ENCODE results near the gene LSM5. TPM values are rescaled to one million over a fixed set of nuclear protein-coding genes. Genes with fewer than 3 reads are reported as not detected.
"Not testable (repeated sequence)": the region's sequence is repeated elsewhere in the genome, so short reads cannot be mapped to it uniquely, and the experiment has no call there.

The LSM5 gene
- total RNA-seq, 1 experiment from 2014 or later, result 81.0 TPM

DNA sequence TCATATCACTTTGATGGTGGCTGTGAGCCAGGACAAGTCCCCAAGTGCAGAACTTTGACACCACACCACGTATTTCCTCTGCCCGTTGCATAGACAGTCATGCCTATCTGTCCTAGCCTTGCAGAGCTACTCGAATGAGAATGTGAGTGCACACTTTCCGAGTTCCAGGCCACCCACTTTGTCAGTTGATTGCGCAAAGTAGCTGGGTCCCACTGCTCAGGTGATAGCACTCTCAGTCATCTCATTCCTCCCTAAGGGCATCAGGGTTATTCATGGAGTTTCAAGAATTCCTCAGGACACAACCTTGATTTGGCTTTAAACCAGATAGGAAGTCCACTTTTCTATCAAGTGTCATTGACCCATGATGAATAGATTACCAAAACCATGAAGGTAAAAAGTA is 19.3 kb downstream of the LSM5 start:
- no peak for DNase-seq (ENCODE audit: low read depth, low spot score)
- intact Hi-C loops (cut with micrococcal nuclease), result no loop called here

DNA sequence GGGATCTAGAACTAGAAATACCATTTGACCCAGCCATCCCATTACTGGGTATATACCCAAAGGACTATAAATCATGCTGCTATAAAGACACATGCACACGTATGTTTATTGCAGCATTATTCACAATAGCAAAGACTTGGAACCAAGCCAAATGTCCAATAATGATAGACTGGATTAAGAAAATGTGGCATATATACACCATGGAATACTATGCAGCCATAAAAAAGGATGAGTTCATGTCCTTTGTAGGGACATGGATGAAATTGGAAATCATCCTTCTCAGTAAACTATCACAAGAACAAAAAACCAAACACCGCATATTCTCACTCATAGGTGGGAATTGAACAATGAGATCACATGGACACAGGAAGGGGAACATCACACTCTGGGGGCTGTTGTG is 20.2 kb downstream of the LSM5 start:
- H3K4me2 ChIP-seq (ENCODE audit: low read length); DNase-seq (ENCODE audit: low read depth, low spot score); H4K20me1 ChIP-seq (ENCODE audit: insufficient read depth); H3K4me3 ChIP-seq (replicated peaks in 1 of 2; ENCODE audit: low read depth in 1 of 2, low read length in 2 of 2); H3K27me3 ChIP-seq (ENCODE audit: insufficient read depth, low read length); BruUV-seq (replicated peaks); H3K36me3 ChIP-seq (ENCODE audit: control insufficient read depth in 1 of 2, insufficient read depth in 2 of 2, low read length in 2 of 2); H3K4me1 ChIP-seq (ENCODE audit: control insufficient read depth in 1 of 2, insufficient read depth in 2 of 2, low read length in 2 of 2); H3K9me2 ChIP-seq (ENCODE audit: insufficient read depth); POLR2A ChIA-PET; intact Hi-C loops (cut with micrococcal nuclease); H2AFZ ChIP-seq (ENCODE audit: low read depth, low read length, poor library complexity, severe bottlenecking); RAD21 ChIA-PET (ENCODE audit: low non-redundant PET in 1 of 2, low total read pairs in 2 of 2, uncharacterized antibody in 2 of 2, unreplicated experiment in 2 of 2); H3K9me3 ChIP-seq (ENCODE audit: control insufficient read depth in 1 of 2, insufficient read depth in 1 of 2, low read depth in 1 of 2, low read length in 2 of 2); H3K9ac ChIP-seq (ENCODE audit: low read length); H3K79me2 ChIP-seq (ENCODE audit: insufficient read depth, low read length); ATAC-seq; CTCF ChIA-PET; H3K27ac ChIP-seq (ENCODE audit: low read depth, low read length): not testable (repeated sequence)

More for the DNA sequence above, 19.3 kb downstream of the LSM5 start:
- ChIA-PET RAD21 (ENCODE audit: low non-redundant PET in 1 of 2, low total read pairs in 2 of 2, uncharacterized antibody in 2 of 2, unreplicated experiment in 2 of 2) (no interaction called here), CTCF (no interaction called here), POLR2A (no interaction called here)
- Histone ChIP-seq H3K4me3 (replicated peaks in 1 of 2; ENCODE audit: low read depth in 1 of 2, low read length in 2 of 2) (no peak overlapping the region), H3K4me1 (ENCODE audit: control insufficient read depth in 1 of 2, insufficient read depth in 2 of 2, low read length in 2 of 2) (no peaks in the 10 kb centered on the region), H3K27me3 (ENCODE audit: insufficient read depth, low read length) (no peaks in the 10 kb centered on the region), H3K4me2 (ENCODE audit: low read length) (no peak overlapping the region), H2AFZ (ENCODE audit: low read depth, low read length, poor library complexity, severe bottlenecking) (no peak overlapping the region), H3K9me3 (ENCODE audit: control insufficient read depth in 1 of 2, insufficient read depth in 1 of 2, low read depth in 1 of 2, low read length in 2 of 2) (no peaks in the 10 kb centered on the region), H3K9ac (ENCODE audit: low read length) (no peak overlapping the region), H3K36me3 (ENCODE audit: control insufficient read depth in 1 of 2, insufficient read depth in 2 of 2, low read length in 2 of 2) (no peaks in the 10 kb centered on the region), H3K79me2 (ENCODE audit: insufficient read depth, low read length) (no peaks in the 10 kb centered on the region), H3K27ac (ENCODE audit: low read depth, low read length) (no peak overlapping the region), H3K9me2 (ENCODE audit: insufficient read depth) (no peaks in the 10 kb centered on the region), H4K20me1 (ENCODE audit: insufficient read depth) (no peaks in the 10 kb centered on the region)
- TF ChIP-seq YY1 (IDR thresholded peaks at IDR 0.05; ENCODE audit: extremely low read depth, insufficient replicate concordance, low read depth, low read length), result no peak
- TF ChIP-seq RAD21 (IDR thresholded peaks at IDR 0.05; ENCODE audit: low read depth), result no peak
- TF ChIP-seq JUND (IDR thresholded peaks at IDR 0.05), result no peak
- no peak for TF ChIP-seq SP1 (IDR thresholded peaks at IDR 0.05; ENCODE audit: low read depth)
- TF ChIP-seq FOSL1 (IDR thresholded peaks at IDR 0.05; ENCODE audit: low read depth), result no peak
- TF ChIP-seq POLR2A (IDR thresholded peaks at IDR 0.05; ENCODE audit: borderline replicate concordance, extremely low read depth, insufficient read depth, insufficient read length), result no peak
- TF ChIP-seq, protein P1, sequence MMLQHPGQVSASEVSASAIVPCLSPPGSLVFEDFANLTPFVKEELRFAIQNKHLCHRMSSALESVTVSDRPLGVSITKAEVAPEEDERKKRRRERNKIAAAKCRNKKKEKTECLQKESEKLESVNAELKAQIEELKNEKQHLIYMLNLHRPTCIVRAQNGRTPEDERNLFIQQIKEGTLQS (IDR thresholded peaks at IDR 0.05), result no peak
- TF ChIP-seq CBX3 (IDR thresholded peaks at IDR 0.05; ENCODE audit: low read depth), result no peak
- TF ChIP-seq, protein P2, sequence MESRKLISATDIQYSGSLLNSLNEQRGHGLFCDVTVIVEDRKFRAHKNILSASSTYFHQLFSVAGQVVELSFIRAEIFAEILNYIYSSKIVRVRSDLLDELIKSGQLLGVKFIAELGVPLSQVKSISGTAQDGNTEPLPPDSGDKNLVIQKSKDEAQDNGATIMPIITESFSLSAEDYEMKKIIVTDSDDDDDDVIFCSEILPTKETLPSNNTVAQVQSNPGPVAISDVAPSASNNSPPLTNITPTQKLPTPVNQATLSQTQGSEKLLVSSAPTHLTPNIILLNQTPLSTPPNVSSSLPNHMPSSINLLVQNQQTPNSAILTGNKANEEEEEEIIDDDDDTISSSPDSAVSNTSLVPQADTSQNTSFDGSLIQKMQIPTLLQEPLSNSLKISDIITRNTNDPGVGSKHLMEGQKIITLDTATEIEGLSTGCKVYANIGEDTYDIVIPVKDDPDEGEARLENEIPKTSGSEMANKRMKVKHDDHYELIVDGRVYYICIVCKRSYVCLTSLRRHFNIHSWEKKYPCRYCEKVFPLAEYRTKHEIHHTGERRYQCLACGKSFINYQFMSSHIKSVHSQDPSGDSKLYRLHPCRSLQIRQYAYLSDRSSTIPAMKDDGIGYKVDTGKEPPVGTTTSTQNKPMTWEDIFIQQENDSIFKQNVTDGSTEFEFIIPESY (IDR thresholded peaks at IDR 0.05; ENCODE audit: extremely low read depth, insufficient replicate concordance, low read length), result no peak
- ATAC-seq, result no peak
- no TSS peak for BruUV-seq (replicated peaks)

DNA sequence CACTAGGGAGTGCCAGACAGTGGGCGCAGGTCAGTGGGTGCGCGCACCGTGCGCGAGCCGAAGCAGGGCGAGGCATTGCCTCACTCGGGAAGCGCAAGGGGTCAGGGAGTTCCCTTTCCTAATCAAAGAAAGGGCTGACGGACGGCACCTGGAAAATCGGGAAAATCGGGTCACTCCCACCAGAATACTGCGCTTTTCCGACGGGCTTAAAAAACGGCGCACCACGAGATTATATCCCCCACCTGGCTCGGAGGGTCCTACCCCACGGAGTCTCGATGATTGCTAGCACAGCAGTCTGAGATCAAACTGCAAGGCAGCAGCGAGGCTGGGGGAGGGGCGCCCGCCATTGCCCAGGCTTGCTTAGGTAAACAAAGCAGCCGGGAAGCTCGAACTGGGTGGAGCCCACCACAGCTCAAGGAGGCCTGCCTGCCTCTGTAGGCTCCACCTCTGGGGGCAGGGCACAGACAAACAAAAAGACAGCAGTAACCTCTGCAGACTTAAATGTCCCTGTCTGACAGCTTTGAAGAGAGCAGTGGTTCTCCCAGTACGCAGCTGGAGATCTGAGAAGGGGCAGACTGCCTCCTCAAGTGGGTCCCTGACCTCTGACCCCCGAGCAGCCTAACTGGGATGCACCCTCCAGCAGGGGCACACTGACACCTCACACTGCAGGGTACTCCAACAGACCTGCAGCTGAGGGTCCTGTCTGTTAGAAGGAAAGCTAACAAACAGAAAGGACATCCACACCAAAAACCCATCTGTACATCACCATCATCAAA is 25.4 kb downstream of the LSM5 start:
- H2AFZ ChIP-seq (ENCODE audit: low read depth, low read length, poor library complexity, severe bottlenecking); H3K79me2 ChIP-seq (ENCODE audit: insufficient read depth, low read length); intact Hi-C loops (cut with micrococcal nuclease); DNase-seq (ENCODE audit: low read depth, low spot score); POLR2A ChIA-PET; H3K9ac ChIP-seq (ENCODE audit: low read length); H3K9me3 ChIP-seq (ENCODE audit: control insufficient read depth in 1 of 2, insufficient read depth in 1 of 2, low read depth in 1 of 2, low read length in 2 of 2); RAD21 ChIA-PET (ENCODE audit: low non-redundant PET in 1 of 2, low total read pairs in 2 of 2, uncharacterized antibody in 2 of 2, unreplicated experiment in 2 of 2); H3K27me3 ChIP-seq (ENCODE audit: insufficient read depth, low read length); H4K20me1 ChIP-seq (ENCODE audit: insufficient read depth); CTCF ChIA-PET; H3K36me3 ChIP-seq (ENCODE audit: control insufficient read depth in 1 of 2, insufficient read depth in 2 of 2, low read length in 2 of 2); H3K9me2 ChIP-seq (ENCODE audit: insufficient read depth); H3K27ac ChIP-seq (ENCODE audit: low read depth, low read length); H3K4me1 ChIP-seq (ENCODE audit: control insufficient read depth in 1 of 2, insufficient read depth in 2 of 2, low read length in 2 of 2): not testable (repeated sequence)
- Histone ChIP-seq H3K4me2 (ENCODE audit: low read length) (peak overlapping the region; percentile 54), H3K4me3 (replicated peaks in 1 of 2; ENCODE audit: low read depth in 1 of 2, low read length in 2 of 2) (peak overlapping the region; percentile 29 to 37)
- 0 out of 2 replicates have a peak, but pooled peaks have one; percentile 14 for ATAC-seq
- BruUV-seq (replicated peaks), result TSS peak; percentile 64

All from HCT116 (cell line).